Amygdala (tissue), 56 donors: Measurements from ENCODE around the gene TSC22D3.

Experiments
- DNase-seq, 56 donors: peaks; one replicate each; lab custom pipeline; 2025; lab: John Stamatoyannopoulos, UW

Gene TSC22D3

DNA sequence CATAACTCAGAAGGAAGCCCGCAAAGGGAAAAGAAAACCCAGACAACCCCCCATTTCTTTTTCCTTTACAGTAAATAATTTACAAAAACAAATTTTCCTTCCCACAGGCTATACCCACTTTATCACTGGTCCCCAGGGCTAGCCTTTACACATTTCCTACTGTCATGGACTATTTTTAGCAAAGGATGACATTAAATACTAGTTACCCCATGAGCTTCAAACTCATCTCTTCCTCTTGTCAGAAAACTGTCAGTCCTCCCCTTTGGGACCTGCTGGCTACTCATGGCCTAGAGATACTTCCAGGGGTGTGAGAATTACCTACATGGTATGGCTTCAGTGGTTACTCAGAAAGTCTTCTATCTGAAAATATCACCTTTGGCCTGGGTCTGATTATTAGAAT lies 11.9 kb downstream of the TSC22D3 start:
- DNase-seq = no peak

DNA sequence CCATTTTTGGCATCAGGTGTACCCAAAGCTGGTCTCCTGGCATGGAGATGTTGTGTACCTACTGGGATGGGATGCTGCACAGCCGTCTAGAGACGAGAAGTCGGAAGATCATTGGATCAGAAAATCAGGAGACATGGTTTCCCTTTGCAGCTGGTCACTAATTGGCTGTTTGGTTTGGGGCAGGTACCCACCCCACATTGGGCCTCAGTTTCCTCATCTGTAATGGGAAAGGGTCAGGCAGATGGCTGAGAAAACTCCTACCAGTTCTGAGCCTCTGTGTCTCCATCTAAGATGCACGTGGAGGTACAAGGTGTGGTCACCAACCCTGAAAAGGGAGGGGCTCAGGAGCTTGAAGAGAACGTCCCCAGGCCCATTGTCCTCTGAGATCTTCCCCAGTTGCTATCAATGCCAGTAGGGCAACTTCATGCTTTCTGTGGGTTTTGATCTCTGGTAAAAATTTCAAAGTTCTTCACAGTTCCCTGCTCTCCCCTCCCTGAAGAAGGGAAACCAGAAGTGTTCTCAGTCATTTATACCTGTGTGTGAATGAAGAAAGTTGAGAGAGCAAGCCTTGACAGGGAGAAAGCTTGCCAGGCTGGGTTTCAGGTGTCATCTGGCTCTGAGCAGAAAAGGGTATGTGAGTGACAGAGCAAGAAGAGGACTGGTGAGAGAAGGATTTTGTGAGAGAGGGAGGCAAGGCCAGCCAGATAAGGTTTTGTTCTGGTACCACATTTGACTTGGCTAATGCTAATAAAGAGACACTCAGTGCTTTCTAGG lies 15.1 kb downstream of the TSC22D3 start:
- no peak for DNase-seq

DNA sequence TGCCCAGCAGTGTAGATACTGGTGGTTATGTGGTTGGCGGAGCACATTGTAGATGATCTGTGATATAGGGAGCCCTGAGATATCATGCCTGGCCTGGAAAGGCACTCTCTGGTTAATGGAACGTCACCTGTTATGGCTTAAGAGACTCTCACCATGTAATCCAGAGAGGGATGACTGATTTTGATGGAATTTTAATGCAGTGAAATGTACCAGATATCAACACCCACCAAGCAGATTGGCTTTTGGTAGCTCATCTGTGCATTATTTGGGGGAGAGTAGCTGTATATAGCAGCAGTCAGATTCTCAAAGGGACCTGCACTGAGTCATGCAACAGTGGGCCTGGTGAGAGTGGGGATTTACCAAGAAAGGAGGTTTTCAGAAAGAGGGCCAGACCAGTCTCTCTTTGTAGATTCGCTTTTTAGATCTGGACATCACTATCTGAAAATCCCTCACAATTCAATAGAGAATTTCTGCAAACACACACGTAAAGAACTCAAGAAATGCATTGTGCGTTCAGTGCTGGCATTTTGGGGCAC lies 17.3 kb downstream of the TSC22D3 start:
- DNase-seq = peak in 1 of 56 donors; percentile 6

DNA sequence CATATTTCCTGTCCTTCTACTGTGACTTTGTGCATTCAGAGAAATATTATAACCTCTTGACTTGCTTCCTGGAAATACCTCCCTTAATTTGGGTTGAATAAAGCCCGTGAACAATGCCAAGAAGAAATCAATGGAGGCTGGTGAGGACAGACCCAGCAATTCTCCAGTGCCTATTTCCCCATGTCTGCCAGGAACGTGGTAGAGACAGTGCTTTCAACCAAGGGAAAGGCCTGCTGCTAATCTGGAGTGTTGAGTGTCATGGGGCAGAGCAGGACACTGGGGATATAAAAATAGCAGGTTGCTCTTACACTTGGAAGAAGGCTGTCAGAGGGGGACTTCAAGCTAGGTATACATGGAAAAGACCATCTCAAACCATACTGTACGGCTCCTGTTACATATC lies 19.9 kb downstream of the TSC22D3 start:
- no peak for DNase-seq

DNA sequence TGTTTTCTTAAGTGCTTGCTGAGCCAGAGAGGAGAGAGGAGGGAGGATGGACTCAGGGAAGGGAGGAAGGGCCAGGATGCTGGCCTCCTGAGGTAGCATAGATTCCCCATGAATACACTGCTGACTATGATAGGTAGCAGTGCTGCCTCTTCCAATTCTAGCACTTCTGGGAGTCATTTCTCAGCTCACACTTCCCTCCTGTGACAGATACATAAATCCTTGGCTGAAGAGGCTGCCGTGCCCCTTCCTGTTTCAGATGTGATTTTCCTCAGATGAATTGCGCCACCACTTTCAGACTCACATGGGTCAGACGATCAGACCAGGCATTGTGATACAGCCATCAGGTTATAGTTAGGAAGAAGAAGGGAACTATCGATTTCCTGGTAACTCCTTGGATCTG lies 22.4 kb downstream of the TSC22D3 start:
- no peak for DNase-seq

DNA sequence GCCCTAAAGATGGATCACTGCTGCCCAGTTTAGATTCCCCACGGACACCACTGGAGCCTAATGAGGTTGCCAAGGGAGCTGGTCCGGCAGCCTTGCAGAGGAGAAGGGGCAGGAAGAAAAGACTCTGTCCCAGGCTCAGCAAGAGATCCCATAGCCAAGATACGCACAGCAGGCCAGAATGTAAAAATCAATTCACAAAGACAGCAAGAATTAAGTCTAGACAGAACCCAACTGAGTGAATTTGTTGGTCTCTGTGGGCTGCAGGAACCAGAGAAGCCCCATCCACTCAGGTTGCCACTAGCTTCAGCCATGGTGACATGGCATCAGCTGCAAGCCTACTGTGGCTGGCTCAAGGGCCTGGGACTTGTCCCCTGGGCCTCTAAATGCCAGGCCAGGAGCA lies 22.9 kb downstream of the TSC22D3 start:
- DNase-seq = no peak

DNA sequence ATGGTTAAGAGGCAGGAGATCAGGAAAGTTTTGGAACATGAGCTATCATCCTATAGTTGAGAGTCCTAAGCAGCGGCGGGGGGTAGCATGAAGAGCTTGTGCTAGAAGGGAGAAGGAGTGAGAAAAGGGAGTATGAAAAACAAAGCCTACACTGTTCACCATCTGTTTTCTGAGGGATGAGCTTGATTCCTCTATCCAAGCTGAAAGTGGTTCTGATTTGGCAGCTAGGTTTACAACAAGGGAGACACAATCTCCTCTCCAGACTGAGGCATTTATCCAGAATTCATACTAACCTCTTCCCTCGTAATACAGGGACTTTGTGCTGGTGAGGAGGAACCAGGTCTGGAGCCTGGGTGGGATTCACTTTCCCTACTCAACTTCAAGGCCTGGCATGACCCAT lies 23.5 kb downstream of the TSC22D3 start:
- DNase-seq = no peak

DNA sequence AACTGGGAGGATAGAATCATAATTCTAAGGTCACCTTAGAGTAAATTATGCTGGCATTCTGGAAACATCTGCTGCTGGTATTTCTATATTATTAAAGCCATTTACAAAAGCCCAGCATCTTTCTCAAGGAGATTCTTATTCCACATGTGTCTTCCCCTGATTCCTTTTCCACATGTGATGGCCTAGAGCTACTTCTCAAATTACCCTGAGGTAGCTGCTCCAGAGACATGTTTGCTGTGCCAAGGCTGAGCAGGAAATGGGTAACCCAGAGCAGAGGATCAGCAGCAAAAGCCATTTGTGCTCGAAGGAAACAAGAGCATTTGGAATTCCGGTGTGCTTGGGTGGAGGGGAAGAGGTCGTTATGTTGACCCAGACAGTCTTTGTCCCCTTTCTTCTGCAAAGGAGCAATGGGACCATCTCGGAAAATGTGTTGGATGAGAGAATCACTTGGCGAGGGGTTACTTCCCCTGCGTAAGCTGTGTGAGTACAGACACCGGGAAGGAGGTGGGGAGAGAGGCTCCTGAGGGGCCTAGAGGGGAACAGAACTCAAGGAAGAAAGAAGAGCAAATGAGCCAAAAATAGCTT lies 24.6 kb downstream of the TSC22D3 start:
- DNase-seq = no peak

DNA sequence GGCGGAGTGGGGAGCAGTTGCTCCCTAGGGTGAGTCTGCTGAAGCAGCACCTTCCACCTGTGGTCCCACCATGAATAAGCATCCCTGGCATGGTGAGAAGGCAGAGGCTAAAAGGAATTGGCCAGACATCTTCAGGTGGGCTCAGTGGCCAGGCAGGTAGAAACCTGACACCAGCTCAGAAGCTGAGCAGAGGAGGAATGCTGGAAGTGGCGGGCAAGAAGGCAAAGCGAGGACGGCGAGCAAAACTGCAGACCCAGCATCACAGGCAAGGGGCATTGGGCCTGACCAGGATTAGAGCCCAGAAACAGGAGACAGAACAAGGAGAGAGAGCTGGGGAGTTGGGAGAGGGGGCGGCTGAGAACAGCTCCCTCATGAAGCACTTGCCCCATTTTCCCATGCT lies 25.3 kb downstream of the TSC22D3 start:
- no peak for DNase-seq

DNA sequence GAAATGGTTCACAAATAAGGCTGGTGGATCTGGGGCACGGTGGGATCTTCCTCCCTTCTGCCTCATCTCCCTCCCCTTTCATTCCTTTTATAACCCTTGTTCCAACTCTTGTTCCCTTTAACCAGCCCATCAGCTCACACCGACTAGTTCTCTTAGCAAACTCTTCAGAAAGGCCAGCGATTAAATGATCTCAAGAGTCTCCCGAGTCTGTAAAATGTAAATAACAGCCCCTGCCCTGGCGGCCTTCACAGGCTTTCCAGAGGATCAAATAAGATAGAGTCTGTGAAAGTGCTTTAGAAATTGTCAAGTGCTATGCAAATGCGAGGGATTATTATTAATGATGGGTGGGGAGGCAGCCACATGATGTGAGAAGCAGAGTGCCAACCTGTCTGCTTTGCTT lies 27.1 kb downstream of the TSC22D3 start:
- no peak for DNase-seq

DNA sequence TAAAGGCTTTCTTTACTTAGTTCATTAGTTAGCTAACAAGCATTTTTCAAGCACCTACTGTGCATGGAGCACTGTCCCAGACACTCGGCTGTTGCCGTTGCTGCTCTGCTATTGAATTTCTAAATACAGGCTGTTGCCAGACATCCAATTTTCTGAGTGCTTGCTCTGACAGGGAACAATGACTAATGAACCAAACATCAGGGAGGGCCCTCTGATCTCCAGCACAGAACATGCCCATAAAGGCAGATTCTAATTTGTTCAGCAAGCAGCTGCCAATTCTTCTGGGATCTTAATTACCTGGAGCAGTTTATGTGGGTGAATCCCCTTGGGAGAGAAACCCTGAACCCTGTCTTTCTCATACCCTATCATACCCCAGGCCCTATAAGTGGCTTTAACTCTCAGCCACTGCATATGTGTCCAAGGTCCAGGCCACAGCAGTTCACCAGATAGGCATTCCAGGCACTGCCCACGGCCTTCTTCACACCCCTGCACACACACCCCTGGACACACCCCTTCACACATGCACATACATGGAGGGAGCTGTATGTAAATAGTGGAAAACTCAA lies 27.9 kb downstream of the TSC22D3 start:
- DNase-seq = peak in 19 of 56 donors; percentile 1 to 44 (median 11)

DNA sequence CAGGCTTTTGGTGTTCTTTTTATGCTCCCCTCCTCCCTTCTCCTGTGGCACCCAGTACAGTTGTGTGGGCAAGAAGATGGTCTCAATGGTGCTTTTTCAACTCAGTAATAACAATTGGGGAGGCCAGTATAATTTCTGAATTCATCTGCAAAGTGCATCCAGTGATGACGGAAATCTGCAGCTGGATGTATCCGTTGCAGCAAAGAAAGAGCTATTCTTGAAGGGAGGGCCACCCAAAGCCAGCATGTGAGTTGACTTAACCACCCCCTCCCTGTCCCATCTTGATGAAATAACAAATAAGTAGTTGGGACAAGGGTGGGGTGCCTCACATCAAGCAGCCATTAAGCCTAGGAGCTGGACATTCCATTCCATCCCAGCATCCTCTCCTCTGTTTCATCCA lies 30.7 kb downstream of the TSC22D3 start:
- peak in 21 of 56 donors; percentile 1 to 58 (median 18) for DNase-seq

DNA sequence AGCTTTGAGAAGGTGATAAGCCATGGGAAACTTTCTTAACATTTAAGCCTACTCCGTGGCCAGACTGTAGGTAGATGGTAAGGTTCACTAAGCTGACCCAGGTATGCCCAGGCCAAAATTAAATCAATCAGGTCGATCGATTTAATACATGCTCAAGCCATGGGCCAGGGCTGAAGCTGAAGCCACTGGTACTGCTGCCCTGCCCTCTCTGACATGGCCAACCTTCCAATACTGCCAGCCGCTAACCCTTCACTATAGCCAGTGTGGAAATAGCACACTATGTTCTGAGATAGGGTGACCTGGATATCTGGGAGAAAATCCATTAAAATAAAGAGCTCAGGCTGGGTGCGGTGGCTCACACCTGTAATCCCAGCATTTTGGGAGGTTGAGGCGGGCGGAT lies 31.6 kb downstream of the TSC22D3 start:
- no peak for DNase-seq

DNA sequence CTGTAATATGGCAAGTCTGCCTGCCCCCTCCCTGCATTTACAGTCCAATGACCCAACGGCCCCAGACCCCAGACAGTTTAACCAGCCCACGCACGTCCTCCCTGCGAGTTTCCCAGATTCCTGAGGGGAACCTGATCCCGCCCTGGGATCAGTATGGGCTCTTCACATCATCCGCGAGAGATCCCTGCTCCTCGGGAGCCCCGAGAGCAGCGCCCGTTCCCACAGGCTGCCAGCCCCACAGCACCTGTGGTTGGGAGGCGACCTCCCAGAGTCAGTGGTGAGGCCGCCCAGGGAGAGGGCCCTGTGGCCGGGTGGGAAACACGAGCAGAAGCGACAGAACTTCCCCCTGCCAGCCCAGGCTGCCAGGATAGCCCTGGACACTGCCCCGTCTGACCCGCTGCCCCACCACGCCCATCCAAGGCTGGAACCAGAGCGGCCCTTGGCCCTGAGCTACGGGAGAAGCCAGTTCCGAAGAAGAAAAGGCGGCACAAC lies 32.8 kb downstream of the TSC22D3 start:
- no peak for DNase-seq

DNA sequence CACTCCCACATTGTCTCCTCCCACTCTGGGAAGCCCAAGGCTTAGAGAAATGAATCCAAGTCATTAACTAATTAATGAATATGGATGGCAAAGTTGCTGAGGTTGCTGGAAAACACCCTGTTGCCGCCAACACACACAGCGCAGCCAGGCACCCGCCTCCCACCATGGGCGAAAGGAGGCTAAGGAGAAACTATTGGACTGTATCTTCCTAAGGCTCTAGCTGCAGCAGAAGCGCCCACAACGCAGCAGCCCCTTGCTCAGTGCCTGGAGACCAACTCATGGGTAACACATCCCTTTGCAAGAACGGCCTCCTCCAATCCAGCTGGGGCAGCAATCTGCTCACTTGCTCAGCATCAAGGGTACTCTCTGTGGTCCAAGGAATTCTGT lies 34.2 kb downstream of the TSC22D3 start:
- DNase-seq = peak in 28 of 56 donors; percentile 12 to 72 (median 44)

DNA sequence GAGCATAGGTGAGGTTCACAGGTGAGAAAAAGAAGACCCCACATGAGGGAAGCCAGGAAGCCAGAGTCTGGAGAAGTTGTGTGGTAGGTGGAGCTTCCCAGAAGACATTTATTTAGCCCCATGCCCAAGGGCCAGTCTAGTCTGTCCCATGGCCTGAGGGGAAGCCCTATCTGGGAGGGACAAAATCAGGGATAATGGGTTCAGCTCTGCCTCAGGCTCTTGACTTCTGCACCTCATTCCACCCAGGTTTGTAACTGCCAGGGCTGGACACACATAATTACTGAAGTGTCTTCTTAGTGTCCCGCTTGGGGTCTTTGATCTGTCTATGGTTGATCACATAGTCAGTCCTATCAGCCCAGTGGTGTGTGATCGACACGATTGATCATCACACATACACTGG lies 36.0 kb downstream of the TSC22D3 start:
- no peak for DNase-seq

DNA sequence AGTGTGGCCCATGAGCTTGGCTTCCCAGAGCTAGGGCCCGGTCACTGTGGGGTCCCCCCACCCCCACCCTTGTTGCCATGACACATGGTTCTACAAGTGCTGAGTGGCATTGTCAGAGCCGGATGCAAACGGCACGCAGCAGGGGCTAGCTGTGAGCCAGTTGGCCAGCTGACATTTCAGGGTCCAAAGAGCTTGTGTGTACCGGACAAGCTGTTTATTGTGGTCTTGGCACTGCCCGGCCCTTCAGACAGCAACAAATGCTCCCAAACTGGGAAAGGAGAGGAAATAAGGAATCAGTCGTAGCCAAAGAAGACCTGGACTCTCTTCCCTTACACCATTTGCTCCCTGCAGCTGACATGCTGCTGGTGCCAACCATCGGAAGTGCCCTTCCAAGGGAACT lies 36.8 kb downstream of the TSC22D3 start:
- DNase-seq = peak in 54 of 56 donors; percentile 2 to 82 (median 48)

DNA sequence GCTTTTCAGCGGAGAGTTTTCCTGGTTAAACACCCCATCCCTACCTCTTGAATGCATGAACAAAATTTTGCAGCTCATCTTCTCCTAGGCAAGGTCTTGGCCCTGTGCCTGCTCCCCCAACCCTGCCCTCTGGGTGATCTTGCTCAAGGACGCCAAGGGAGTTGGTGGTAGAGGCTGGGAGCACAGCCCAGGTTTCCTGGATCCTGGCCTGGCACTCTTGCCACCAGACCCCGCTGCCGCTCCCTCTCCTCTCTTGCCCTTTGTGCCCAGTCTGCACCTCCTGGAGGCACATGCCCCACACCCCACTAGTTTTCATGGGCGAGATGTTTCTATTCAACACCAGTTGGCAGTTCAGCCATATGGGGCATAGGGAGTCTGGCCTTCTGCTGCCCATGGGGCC lies 37.3 kb downstream of the TSC22D3 start:
- peak in 25 of 56 donors; percentile 2 to 53 (median 21) for DNase-seq

DNA sequence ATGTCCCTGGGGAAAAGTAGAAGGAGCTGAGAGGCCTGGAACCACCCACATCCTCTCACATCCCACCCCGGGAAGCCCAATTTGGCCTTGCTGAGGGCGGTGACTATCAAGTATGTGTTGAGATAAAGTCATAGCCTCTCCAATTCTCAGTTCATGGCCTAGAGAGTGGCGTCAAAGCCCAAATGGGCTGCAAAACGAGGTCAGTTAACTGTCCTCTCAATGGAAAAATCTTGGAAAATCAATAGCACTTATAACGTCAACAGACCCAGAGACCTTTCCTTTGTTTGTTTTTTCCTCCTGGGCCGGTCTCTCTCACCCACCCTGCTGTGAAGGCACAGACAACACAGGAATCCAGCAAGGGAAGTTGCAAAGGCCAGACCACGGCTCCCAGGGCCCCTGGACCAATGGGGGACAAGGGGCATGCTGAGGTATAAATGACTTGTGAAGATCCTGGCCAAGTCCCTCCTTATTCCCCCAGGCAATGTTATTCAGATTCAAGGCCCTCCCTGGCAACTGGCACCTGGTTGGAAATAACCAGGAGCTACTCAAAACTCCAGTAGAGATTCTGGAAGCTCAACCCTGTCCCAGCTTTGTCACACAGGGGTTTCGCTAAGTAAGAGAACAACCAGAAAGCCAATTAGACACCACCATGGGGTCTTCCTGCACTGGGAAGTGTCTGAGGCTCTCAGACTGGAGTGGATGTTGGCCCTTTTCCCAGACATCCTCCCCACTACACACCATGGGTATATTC lies 38.6 kb downstream of the TSC22D3 start:
- peak in 1 of 56 donors; percentile 3 for DNase-seq

DNA sequence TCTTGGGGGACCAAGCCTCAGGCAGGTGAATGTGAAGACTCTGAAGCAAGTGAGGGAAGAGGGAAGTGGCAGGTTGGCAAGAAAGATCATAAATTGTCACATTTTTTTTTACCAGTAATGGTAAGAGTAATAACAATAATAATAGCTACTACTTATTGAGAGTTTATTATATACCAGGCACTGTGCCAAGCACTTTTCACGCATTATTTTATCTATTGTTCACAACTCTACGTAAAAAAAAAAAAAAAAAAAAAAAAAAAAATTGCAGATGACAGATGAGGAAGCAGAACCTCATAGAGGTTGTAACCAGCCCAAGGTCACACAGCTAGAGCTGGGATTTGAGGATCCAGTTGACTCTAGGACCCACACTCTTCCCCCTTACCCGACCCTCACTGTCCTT lies 40.9 kb downstream of the TSC22D3 start:
- no peak for DNase-seq

DNA sequence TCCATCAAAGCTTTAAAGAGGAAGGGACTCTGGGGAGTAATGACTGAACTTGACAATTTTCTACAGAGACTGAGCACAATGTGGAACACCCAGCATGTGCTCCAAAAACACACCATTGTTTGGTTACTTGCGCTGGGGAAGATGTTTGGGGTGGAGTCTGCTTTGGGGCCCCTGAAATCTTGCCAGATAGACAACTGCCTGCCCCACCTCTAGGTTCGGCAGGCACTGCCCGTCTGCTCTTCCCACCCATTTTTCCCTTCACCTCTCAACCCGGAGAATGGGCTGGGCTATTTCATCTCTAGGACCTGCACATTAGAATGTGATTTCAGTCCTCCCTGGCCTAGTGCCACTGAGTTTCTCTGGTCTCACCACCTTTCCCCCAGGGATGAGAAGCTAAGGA lies 41.9 kb downstream of the TSC22D3 start:
- DNase-seq = no peak
